ENCODE data around the gene CCDC182.

CCDC182 gene

GRCh38 chr17:57697891-57698711, 47.0 kb downstream of the CCDC182 start:
- DNase-seq (ENCODE audit: low spot score), result no peak

DNA sequence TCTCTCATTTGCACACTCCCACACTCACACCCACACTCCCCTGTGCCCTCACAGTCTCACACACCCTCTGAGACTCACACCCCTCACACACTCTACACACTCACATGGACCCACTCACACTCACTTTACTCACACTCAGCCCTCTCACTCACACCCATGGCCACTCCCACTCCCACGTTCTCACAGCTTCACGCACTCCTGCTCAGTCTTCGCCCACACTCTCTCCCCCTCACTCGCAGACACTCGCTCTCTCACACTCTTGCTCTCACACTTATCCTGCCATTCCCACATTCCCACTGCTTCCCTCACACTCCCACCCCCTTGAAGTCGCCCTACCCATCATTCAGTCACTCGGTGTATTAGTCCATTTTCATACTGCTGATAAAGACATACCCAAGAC, 47.9 kb downstream of the CCDC182 start:
- DNase-seq (ENCODE audit: low spot score), result no peak

GRCh38 chr17:57696050-57696449, 49.0 kb downstream of the CCDC182 start:
- no peak for DNase-seq (ENCODE audit: low spot score)
